ENCODE results near the gene WTAP.
"Not testable (repeated sequence)": the region's sequence is repeated elsewhere in the genome, so short reads cannot be mapped to it uniquely, and the experiment has no call there.

Gene WTAP

GRCh38 chr6:159726918-159727716 is at the start of gene WTAP:
Gene WTAP (plus strand): TSS chr6:159727506. CDS start chr6:159736266, 8,760 bp downstream.
- peak; percentile 84 for DNase-seq (ENCODE audit: low read depth)

GRCh38 chr6:159677506-159678165 is 49.7 kb upstream of the WTAP start:
- no peak for DNase-seq (ENCODE audit: low read depth)

GRCh38 chr6:159678574-159678973 is 48.7 kb upstream of the WTAP start:
- no peak for DNase-seq (ENCODE audit: low read depth)

- no peak for DNase-seq (ENCODE audit: low read depth)
Measured at GRCh38 chr6:159679091-159680077, 47.9 kb upstream of the WTAP start.

- DNase-seq (ENCODE audit: low read depth) = no peak
Measured at GRCh38 chr6:159680104-159680503, 47.2 kb upstream of the WTAP start.

GRCh38 chr6:159681191-159681880 is 46.0 kb upstream of the WTAP start:
- no peak for DNase-seq (ENCODE audit: low read depth)

- DNase-seq (ENCODE audit: low read depth) = no peak
Measured at GRCh38 chr6:159682295-159682694, 45.0 kb upstream of the WTAP start.

GRCh38 chr6:159682810-159683209 is 44.5 kb upstream of the WTAP start:
- DNase-seq (ENCODE audit: low read depth) = no peak

GRCh38 chr6:159684013-159684304 is 43.3 kb upstream of the WTAP start:
- DNase-seq (ENCODE audit: low read depth) = no peak

- no peak for DNase-seq (ENCODE audit: low read depth)
Measured at GRCh38 chr6:159686040-159686439, 41.3 kb upstream of the WTAP start.

- no peak for DNase-seq (ENCODE audit: low read depth)
Measured at GRCh38 chr6:159686703-159687102, 40.6 kb upstream of the WTAP start.

GRCh38 chr6:159687341-159687740 is 40.0 kb upstream of the WTAP start:
- DNase-seq (ENCODE audit: low read depth) = no peak

- no peak for DNase-seq (ENCODE audit: low read depth)
Measured at GRCh38 chr6:159688266-159688905, 38.9 kb upstream of the WTAP start.

- DNase-seq (ENCODE audit: low read depth) = no peak
Measured at GRCh38 chr6:159689001-159689400, 38.3 kb upstream of the WTAP start.

GRCh38 chr6:159690135-159690534 is 37.2 kb upstream of the WTAP start:
- not testable (repeated sequence) for DNase-seq (ENCODE audit: low read depth)

GRCh38 chr6:159691133-159691962 is 36.0 kb upstream of the WTAP start:
- no peak for DNase-seq (ENCODE audit: low read depth)

- DNase-seq (ENCODE audit: low read depth) = no peak
Measured at GRCh38 chr6:159691963-159692287, 35.4 kb upstream of the WTAP start.

- DNase-seq (ENCODE audit: low read depth) = no peak
Measured at GRCh38 chr6:159692303-159693127, 34.8 kb upstream of the WTAP start.

GRCh38 chr6:159693128-159693893 is 34.0 kb upstream of the WTAP start, which contains the start of gene SOD2:
Gene SOD2 (minus strand): TSS chr6:159693241. CDS start chr6:159693167, 74 bp downstream.
- no peak for DNase-seq (ENCODE audit: low read depth)

All from HS-27A (cell line).